Osteocyte (in vitro differentiated cells): Measurements from ENCODE around the gene LCN12. TPM values are rescaled to one million over a fixed set of nuclear protein-coding genes. Genes with fewer than 3 reads are reported as not detected.
A peak's percentile ranks its signal among the peaks of the same experiment; 100 is the strongest.

Source experiments
- DNase-seq: peaks from one replicate; pipeline ENCODE4 v3.0.0; 2021; ENCODE audit warnings: mixed read lengths; ENCODE audit not compliant: unreplicated experiment; ENCODE audit errors: extremely low spot score
- H3K27ac Mint-ChIP-seq: one replicate; pipeline ENCODE4 v1.8.0; 2021; ENCODE audit warnings: mild to moderate bottlenecking, mixed read lengths; ENCODE audit not compliant: unreplicated experiment
- H3K27me3 Mint-ChIP-seq: one replicate; pipeline ENCODE4 v1.8.0; 2021; ENCODE audit warnings: mixed read lengths; ENCODE audit not compliant: unreplicated experiment
- H3K36me3 Mint-ChIP-seq: one replicate; pipeline ENCODE4 v1.8.0; 2021; ENCODE audit warnings: mixed read lengths; ENCODE audit not compliant: unreplicated experiment
- H3K4me1 Mint-ChIP-seq: one replicate; pipeline ENCODE4 v1.8.0; 2021; ENCODE audit warnings: mixed read lengths; ENCODE audit not compliant: unreplicated experiment
- H3K4me3 Mint-ChIP-seq: one replicate; pipeline ENCODE4 v1.8.0; 2021; ENCODE audit warnings: mild to moderate bottlenecking, moderate library complexity, mixed read lengths; ENCODE audit not compliant: unreplicated experiment
- H3K9me3 Mint-ChIP-seq: one replicate; pipeline ENCODE4 v1.8.0; 2021; ENCODE audit warnings: mixed read lengths; ENCODE audit not compliant: unreplicated experiment
- total RNA-seq: library from RNA; stranded (reverse); gene quantifications from 2 replicates; pipeline ENCODE4 v1.2.1, GENCODE V29; 2021
- TF ChIP-seq, protein P1 (sequence below): fragments of 200-600 bp; sonication (generic); IDR thresholded peaks from 2 replicates; pipeline ENCODE4 v1.5.0; 2021; ENCODE audit warnings: antibody characterized with exemption, mild to moderate bottlenecking, moderate library complexity

The LCN12 gene
- total RNA-seq, 1 donor from 2014 or later = 1.4 TPM

- Mint-ChIP-seq H3K4me1 (peaks cover 3% of the 10 kb centered on the region), H3K9me3 (no peaks in the 10 kb centered on the region), H3K27me3 (no peaks in the 10 kb centered on the region), H3K36me3 (peaks cover 20% of the 10 kb centered on the region), H3K27ac (no peak overlapping the region), H3K4me3 (no peak overlapping the region)
- no peak for DNase-seq
- TF ChIP-seq, protein P1, sequence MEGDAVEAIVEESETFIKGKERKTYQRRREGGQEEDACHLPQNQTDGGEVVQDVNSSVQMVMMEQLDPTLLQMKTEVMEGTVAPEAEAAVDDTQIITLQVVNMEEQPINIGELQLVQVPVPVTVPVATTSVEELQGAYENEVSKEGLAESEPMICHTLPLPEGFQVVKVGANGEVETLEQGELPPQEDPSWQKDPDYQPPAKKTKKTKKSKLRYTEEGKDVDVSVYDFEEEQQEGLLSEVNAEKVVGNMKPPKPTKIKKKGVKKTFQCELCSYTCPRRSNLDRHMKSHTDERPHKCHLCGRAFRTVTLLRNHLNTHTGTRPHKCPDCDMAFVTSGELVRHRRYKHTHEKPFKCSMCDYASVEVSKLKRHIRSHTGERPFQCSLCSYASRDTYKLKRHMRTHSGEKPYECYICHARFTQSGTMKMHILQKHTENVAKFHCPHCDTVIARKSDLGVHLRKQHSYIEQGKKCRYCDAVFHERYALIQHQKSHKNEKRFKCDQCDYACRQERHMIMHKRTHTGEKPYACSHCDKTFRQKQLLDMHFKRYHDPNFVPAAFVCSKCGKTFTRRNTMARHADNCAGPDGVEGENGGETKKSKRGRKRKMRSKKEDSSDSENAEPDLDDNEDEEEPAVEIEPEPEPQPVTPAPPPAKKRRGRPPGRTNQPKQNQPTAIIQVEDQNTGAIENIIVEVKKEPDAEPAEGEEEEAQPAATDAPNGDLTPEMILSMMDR = no peak
These were observed 12.0 kb upstream of the LCN12 start for GRCh38 chr9:136939996-136940525.

- H3K36me3 Mint-ChIP-seq = peaks cover 20% of the 10 kb centered on the region
- TF ChIP-seq, protein P1 = no peak
- H3K27me3 Mint-ChIP-seq = no peaks in the 10 kb centered on the region
- no peak for DNase-seq
- H3K27ac Mint-ChIP-seq = no peak overlapping the region
- H3K4me3 Mint-ChIP-seq = no peak overlapping the region
- H3K4me1 Mint-ChIP-seq = peaks cover 3% of the 10 kb centered on the region
- H3K9me3 Mint-ChIP-seq = no peaks in the 10 kb centered on the region
These were observed 11.4 kb upstream of the LCN12 start for GRCh38 chr9:136940526-136941230.

DNA sequence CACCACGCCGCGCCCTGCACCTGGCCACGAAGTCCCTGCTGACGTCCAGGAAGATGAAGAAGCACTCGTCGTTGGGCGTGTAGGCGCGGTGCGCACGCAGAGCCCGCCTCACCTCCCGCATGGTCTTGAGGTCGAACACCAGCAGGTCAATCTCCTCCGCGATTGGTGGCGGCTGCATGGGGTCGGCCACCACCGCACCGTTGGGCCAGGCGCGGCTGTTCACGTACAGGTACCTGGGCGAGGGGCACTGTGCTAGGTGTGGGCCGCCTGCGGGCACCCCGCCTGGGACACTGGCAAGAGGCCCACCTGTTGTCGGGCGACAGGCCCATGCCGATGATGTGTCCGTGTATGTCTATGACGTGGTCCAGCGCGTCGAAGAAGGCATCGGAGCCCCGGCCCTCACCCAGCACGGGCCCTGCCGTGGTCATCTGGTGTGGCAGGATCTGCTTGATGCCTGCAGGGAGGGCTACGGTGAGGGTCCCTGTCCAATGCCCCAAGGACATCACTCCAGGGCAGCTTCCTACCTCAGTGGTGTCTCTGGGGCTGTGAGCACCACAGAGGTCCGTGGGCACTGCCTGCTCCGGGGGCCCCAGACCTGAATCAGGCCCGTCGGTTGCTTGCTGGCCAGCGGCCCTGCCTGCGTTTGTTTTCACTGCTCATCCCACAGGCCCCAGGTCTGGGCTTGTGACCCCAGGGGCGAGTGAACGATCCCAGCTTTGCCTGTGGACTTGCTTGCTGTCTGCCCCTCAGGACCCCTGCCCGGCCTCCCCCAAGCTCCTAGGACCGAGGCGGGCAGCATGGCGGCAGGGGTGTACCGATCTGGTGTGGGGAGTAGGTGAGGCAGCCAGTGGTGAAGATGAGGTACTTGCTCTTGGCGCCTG is 10.6 kb upstream of the LCN12 start:
- no peak for DNase-seq
- H3K27me3 Mint-ChIP-seq = no peaks in the 10 kb centered on the region
- H3K27ac Mint-ChIP-seq = no peak overlapping the region
- no peak overlapping the region for H3K4me3 Mint-ChIP-seq
- H3K4me1 Mint-ChIP-seq = peaks cover 3% of the 10 kb centered on the region
- peaks cover 20% of the 10 kb centered on the region for H3K36me3 Mint-ChIP-seq
- TF ChIP-seq, protein P1 = no peak
- H3K9me3 Mint-ChIP-seq = no peaks in the 10 kb centered on the region

- no peaks in the 10 kb centered on the region for H3K27me3 Mint-ChIP-seq
- H3K4me1 Mint-ChIP-seq = peaks cover 3% of the 10 kb centered on the region
- H3K9me3 Mint-ChIP-seq = no peaks in the 10 kb centered on the region
- H3K4me3 Mint-ChIP-seq = peak overlapping the region; percentile 72
- peak; percentile 83 for DNase-seq
- no peak overlapping the region for H3K27ac Mint-ChIP-seq
- H3K36me3 Mint-ChIP-seq = peaks cover 17% of the 10 kb centered on the region
- TF ChIP-seq, protein P1 = no peak
These were observed 9.8 kb upstream of the LCN12 start for GRCh38 chr9:136942112-136942880.
